Measurements from ENCODE around the gene ACAD11.

ACAD11 gene

GRCh38 chr3:132587401-132587800, 72.2 kb downstream of the ACAD11 start:
- no peak for DNase-seq (ENCODE audit: low read depth)
- no peak overlapping the region for H3K4me3 ChIP-seq (ENCODE audit: low read length)
- TF ChIP-seq, protein P1, sequence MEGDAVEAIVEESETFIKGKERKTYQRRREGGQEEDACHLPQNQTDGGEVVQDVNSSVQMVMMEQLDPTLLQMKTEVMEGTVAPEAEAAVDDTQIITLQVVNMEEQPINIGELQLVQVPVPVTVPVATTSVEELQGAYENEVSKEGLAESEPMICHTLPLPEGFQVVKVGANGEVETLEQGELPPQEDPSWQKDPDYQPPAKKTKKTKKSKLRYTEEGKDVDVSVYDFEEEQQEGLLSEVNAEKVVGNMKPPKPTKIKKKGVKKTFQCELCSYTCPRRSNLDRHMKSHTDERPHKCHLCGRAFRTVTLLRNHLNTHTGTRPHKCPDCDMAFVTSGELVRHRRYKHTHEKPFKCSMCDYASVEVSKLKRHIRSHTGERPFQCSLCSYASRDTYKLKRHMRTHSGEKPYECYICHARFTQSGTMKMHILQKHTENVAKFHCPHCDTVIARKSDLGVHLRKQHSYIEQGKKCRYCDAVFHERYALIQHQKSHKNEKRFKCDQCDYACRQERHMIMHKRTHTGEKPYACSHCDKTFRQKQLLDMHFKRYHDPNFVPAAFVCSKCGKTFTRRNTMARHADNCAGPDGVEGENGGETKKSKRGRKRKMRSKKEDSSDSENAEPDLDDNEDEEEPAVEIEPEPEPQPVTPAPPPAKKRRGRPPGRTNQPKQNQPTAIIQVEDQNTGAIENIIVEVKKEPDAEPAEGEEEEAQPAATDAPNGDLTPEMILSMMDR (conservative IDR thresholded peaks at IDR 0.05; ENCODE audit: low read depth, low read length): no peak

GRCh38 chr3:132573797-132574211, 85.8 kb downstream of the ACAD11 start:
- H3K4me3 ChIP-seq (ENCODE audit: low read length): no peak overlapping the region
- TF ChIP-seq, protein P1 (conservative IDR thresholded peaks at IDR 0.05; ENCODE audit: low read depth, low read length): no peak
- no peak for DNase-seq (ENCODE audit: low read depth)

- H3K4me3 ChIP-seq (ENCODE audit: low read length): no peak overlapping the region
- DNase-seq (ENCODE audit: low read depth): no peak
- TF ChIP-seq, protein P1 (conservative IDR thresholded peaks at IDR 0.05; ENCODE audit: low read depth, low read length): no peak
These were observed 89.6 kb downstream of the ACAD11 start for GRCh38 chr3:132570016-132570415.

DNA sequence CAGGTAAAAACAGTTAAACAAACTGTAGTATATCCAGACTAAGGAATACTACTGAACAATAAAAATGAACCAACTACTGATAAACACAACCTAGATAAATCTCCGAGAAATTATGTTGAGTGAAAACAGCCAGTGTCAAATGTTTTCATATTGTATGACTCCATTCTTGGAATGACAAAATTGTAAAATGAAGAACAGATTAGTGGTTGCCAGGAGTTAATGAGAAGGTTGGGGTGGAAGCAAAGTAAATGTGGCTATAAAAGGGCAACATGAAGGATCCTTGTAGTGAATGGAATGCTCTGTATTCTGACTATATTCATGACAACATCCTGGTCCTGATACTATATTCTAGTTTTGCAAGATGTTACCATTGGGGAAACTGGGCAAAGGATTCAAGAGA, 90.0 kb downstream of the ACAD11 start:
- DNase-seq (ENCODE audit: low read depth): no peak
- TF ChIP-seq, protein P1 (conservative IDR thresholded peaks at IDR 0.05; ENCODE audit: low read depth, low read length): no peak
- no peak overlapping the region for H3K4me3 ChIP-seq (ENCODE audit: low read length)

DNA sequence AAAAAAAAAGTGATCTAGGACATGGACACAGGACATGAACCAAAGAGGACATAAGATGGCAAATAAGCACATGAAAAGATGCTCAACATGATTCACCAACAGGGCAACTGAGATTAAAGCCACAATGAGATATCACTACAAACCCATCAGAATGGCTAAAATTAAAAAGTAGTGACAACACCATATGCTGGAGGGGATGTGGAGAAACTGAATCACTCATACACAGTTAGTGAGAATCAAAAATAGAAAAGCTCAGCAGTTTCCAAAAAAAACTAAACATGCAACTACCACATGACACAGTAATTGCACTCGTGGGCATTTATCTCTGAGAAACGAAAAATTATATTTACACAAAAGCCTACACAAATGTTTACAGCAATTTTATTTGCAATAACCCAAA, 90.5 kb downstream of the ACAD11 start:
- H3K4me3 ChIP-seq (ENCODE audit: low read length): no peak overlapping the region
- DNase-seq (ENCODE audit: low read depth): no peak
- TF ChIP-seq, protein P1 (conservative IDR thresholded peaks at IDR 0.05; ENCODE audit: low read depth, low read length): no peak

- H3K4me3 ChIP-seq (ENCODE audit: low read length): no peak overlapping the region
- TF ChIP-seq, protein P1 (conservative IDR thresholded peaks at IDR 0.05; ENCODE audit: low read depth, low read length): no peak
- DNase-seq (ENCODE audit: low read depth): no peak
These were observed 91.2 kb downstream of the ACAD11 start for GRCh38 chr3:132568422-132568821.

- no peak overlapping the region for H3K4me3 ChIP-seq (ENCODE audit: low read length)
- TF ChIP-seq, protein P1 (conservative IDR thresholded peaks at IDR 0.05; ENCODE audit: low read depth, low read length): no peak
- DNase-seq (ENCODE audit: low read depth): no peak
These were observed 95.5 kb downstream of the ACAD11 start for GRCh38 chr3:132564070-132564465.

Measured in retinal pigment epithelial cell (primary cell).